DND-41 (cell line): ENCODE data around the gene VENTX.

Source experiments
- ATAC-seq: fragments of 200-7000 bp; cut with Tn5 transposase; 3 replicates; pipeline ENCODE4 v1.9.1; 2021; ENCODE audit warnings: low read depth; ENCODE audit not compliant: insufficient read depth
- DNase-seq: peaks from one replicate; pipeline ENCODE4 v3.0.0-alpha.2; 2020
- H2AFZ ChIP-seq: 2 replicates; pipeline ENCODE4 v1.6.0; 2012; ENCODE audit warnings: low read depth, low read length
- H3K27ac ChIP-seq: 2 replicates; pipeline ENCODE4 v1.5.1; 2012; ENCODE audit warnings: low read length, inconsistent platforms
- H3K27me3 ChIP-seq: fragments of 200-600 bp; sonication (generic); 2 replicates; pipeline ENCODE4 v1.6.0; 2012; ENCODE audit warnings: low read length, mild to moderate bottlenecking, inconsistent platforms; ENCODE audit not compliant: insufficient read depth, poor library complexity
- H3K36me3 ChIP-seq: 2 replicates; pipeline ENCODE4 v1.5.1; 2012; ENCODE audit warnings: low read length, inconsistent platforms; ENCODE audit not compliant: insufficient read depth
- H3K4me1 ChIP-seq: 2 replicates; pipeline ENCODE4 v1.5.1; 2012; ENCODE audit warnings: mild to moderate bottlenecking, low read length; ENCODE audit not compliant: insufficient read depth
- H3K4me2 ChIP-seq: 2 replicates; pipeline ENCODE4 v1.6.0; 2012; ENCODE audit warnings: mild to moderate bottlenecking, moderate library complexity, low read length, inconsistent platforms; ENCODE audit not compliant: insufficient read depth
- H3K4me3 ChIP-seq, 2 experiments: fragments of 200-600 bp in 1 of 2; shearing (Covaris generic) in 1 of 2; 2 replicates each; pipeline ENCODE4 v1.5.1; 2012 to 2016; ENCODE audit warnings: inconsistent platforms in 2 of 2, low read length in 2 of 2, mild to moderate bottlenecking in 2 of 2, low read depth in 1 of 2, moderate library complexity in 1 of 2
- H3K79me2 ChIP-seq: 2 replicates; pipeline ENCODE4 v1.6.0; 2012; ENCODE audit warnings: low read length, inconsistent platforms; ENCODE audit not compliant: insufficient read depth
- H3K9ac ChIP-seq: 2 replicates; pipeline ENCODE4 v1.6.0; 2012; ENCODE audit warnings: low read depth, mild to moderate bottlenecking, inconsistent platforms, low read length, moderate library complexity
- H3K9me3 ChIP-seq: 2 replicates; pipeline ENCODE4 v1.5.1; 2012; ENCODE audit warnings: low read length, moderate library complexity, mild to moderate bottlenecking, inconsistent platforms; ENCODE audit not compliant: insufficient read depth, severe bottlenecking
- H4K20me1 ChIP-seq: 2 replicates; pipeline ENCODE4 v1.6.0; 2012; ENCODE audit warnings: low read length; ENCODE audit not compliant: insufficient read depth
- CTCF ChIP-seq: IDR thresholded peaks from 2 replicates; pipeline ENCODE4 v1.5.1; 2012; ENCODE audit warnings: borderline replicate concordance, low read length, moderate library complexity, mild to moderate bottlenecking; ENCODE audit not compliant: poor library complexity, severe bottlenecking; ENCODE audit errors: extremely low read depth
- EZH2 ChIP-seq: IDR thresholded peaks from 3 replicates; pipeline ENCODE4 v1.6.1; 2012; ENCODE audit warnings: borderline replicate concordance, low read depth, mild to moderate bottlenecking, moderate library complexity, low read length, inconsistent platforms; ENCODE audit not compliant: severe bottlenecking

VENTX gene

GRCh38 chr10:133276100-133276434 is 38.4 kb downstream of the VENTX start:
- no peak for ATAC-seq
- no peaks in the 10 kb centered on the region for H3K9me3 ChIP-seq
- H4K20me1 ChIP-seq: peaks cover 8% of the 10 kb centered on the region
- H2AFZ ChIP-seq: no peak overlapping the region
- H3K4me3 ChIP-seq: no peak overlapping the region
- H3K27me3 ChIP-seq: no peaks in the 10 kb centered on the region
- H3K27ac ChIP-seq: no peak overlapping the region
- no peaks in the 10 kb centered on the region for H3K79me2 ChIP-seq
- DNase-seq: no peak
- TF ChIP-seq EZH2 (no peak), CTCF (no peak)
- peaks cover 23% of the 10 kb centered on the region for H3K36me3 ChIP-seq
- no peak overlapping the region for H3K4me2 ChIP-seq
- no peaks in the 10 kb centered on the region for H3K4me1 ChIP-seq
- no peak overlapping the region for H3K9ac ChIP-seq

- no peak within 1 kb of the TSS for H3K27ac ChIP-seq
- H3K4me2 ChIP-seq: no peak within 1 kb of the TSS
- H3K9me3 ChIP-seq: no peaks in the 10 kb centered on the region
- TF ChIP-seq CTCF (no peak), EZH2 (no peak)
- no peak within 1 kb of the TSS for H3K4me3 ChIP-seq
- H2AFZ ChIP-seq: no peak within 1 kb of the TSS
- no peaks in the 10 kb centered on the region for H3K4me1 ChIP-seq
- H4K20me1 ChIP-seq: peaks cover 8% of the 10 kb centered on the region
- no peak for DNase-seq
- H3K79me2 ChIP-seq: no peaks in the 10 kb centered on the region
- H3K36me3 ChIP-seq: peaks cover 28% of the 10 kb centered on the region
- no peak for ATAC-seq
- no peak within 1 kb of the TSS for H3K9ac ChIP-seq
- no peaks in the 10 kb centered on the region for H3K27me3 ChIP-seq
These were observed 39.0 kb downstream of the VENTX start, which contains the start of gene ADAM8 for GRCh38 chr10:133276435-133277201. Gene ADAM8, minus strand, starts transcription at chr10:133276868. Its CDS starts 51 bp downstream, at chr10:133276817.

GRCh38 chr10:133277277-133277992 is 39.8 kb downstream of the VENTX start:
- Histone ChIP-seq H3K27ac (no peak overlapping the region), H3K4me3 (no peak overlapping the region), H4K20me1 (peaks cover 8% of the 10 kb centered on the region), H3K4me1 (no peaks in the 10 kb centered on the region), H3K36me3 (peaks cover 36% of the 10 kb centered on the region), H3K9ac (no peak overlapping the region), H3K27me3 (no peaks in the 10 kb centered on the region), H3K9me3 (no peaks in the 10 kb centered on the region), H3K79me2 (no peaks in the 10 kb centered on the region), H2AFZ (no peak overlapping the region), H3K4me2 (no peak overlapping the region)
- ATAC-seq (no peak), DNase-seq (no peak)
- no peak for TF ChIP-seq CTCF
- TF ChIP-seq EZH2: no peak
